Germinal center (tissue), 1 donor: ENCODE data around the gene FGF14.

Source experiments
- DNase-seq: peaks from one replicate; pipeline ENCODE4 v3.0.0; 2012; ENCODE audit warnings: mixed read lengths, low spot score

The FGF14 gene

GRCh38 chr13:101985321-101985720 lies 416.5 kb downstream of the FGF14 start:
- no peak for DNase-seq

GRCh38 chr13:101982903-101983302 lies 418.9 kb downstream of the FGF14 start:
- no peak for DNase-seq

- no peak for DNase-seq
These were observed 422.0 kb downstream of the FGF14 start for GRCh38 chr13:101979825-101980224.

GRCh38 chr13:101978552-101979315 lies 423.1 kb downstream of the FGF14 start:
- DNase-seq = no peak

- DNase-seq = no peak
These were observed 424.4 kb downstream of the FGF14 start for GRCh38 chr13:101977475-101977874.

GRCh38 chr13:101972191-101972590 lies 429.7 kb downstream of the FGF14 start:
- DNase-seq = no peak

GRCh38 chr13:101970341-101970740 lies 431.5 kb downstream of the FGF14 start:
- no peak for DNase-seq

GRCh38 chr13:101967781-101968180 lies 434.1 kb downstream of the FGF14 start:
- DNase-seq = no peak

GRCh38 chr13:101967216-101967615 lies 434.6 kb downstream of the FGF14 start:
- no peak for DNase-seq

- no peak for DNase-seq
These were observed 436.8 kb downstream of the FGF14 start for GRCh38 chr13:101965096-101965495.

GRCh38 chr13:101959016-101959415 lies 442.8 kb downstream of the FGF14 start:
- no peak for DNase-seq

- no peak for DNase-seq
These were observed 446.1 kb downstream of the FGF14 start for GRCh38 chr13:101955764-101956163.

- no peak for DNase-seq
These were observed 450.7 kb downstream of the FGF14 start for GRCh38 chr13:101951114-101951513.

- DNase-seq = no peak
These were observed 452.2 kb downstream of the FGF14 start for GRCh38 chr13:101949681-101950080.

GRCh38 chr13:101946401-101946800 lies 455.4 kb downstream of the FGF14 start:
- no peak for DNase-seq

- no peak for DNase-seq
These were observed 456.4 kb downstream of the FGF14 start for GRCh38 chr13:101945435-101945834.

GRCh38 chr13:101944521-101944920 lies 457.3 kb downstream of the FGF14 start:
- no peak for DNase-seq

- DNase-seq = no peak
These were observed 459.2 kb downstream of the FGF14 start for GRCh38 chr13:101942535-101943157.

- DNase-seq = no peak
These were observed 459.8 kb downstream of the FGF14 start for GRCh38 chr13:101942038-101942437.

GRCh38 chr13:101941095-101941783 lies 460.6 kb downstream of the FGF14 start:
- DNase-seq = no peak

GRCh38 chr13:101939370-101939769 lies 462.5 kb downstream of the FGF14 start:
- DNase-seq = no peak

- DNase-seq = no peak
These were observed 466.0 kb downstream of the FGF14 start for GRCh38 chr13:101935828-101936227.

- DNase-seq = no peak
These were observed 470.7 kb downstream of the FGF14 start for GRCh38 chr13:101931186-101931585.
